GM21447 (cell line): ENCODE measurements around the gene NUP214.
A peak's percentile ranks its signal among the peaks of the same experiment; 100 is the strongest.

Source experiments
- ATAC-seq: cut with Tn5 transposase; IDR thresholded peaks from one replicate; pipeline ENCODE4 v1.9.1; 2021; ENCODE audit not compliant: unreplicated experiment

NUP214 gene

DNA sequence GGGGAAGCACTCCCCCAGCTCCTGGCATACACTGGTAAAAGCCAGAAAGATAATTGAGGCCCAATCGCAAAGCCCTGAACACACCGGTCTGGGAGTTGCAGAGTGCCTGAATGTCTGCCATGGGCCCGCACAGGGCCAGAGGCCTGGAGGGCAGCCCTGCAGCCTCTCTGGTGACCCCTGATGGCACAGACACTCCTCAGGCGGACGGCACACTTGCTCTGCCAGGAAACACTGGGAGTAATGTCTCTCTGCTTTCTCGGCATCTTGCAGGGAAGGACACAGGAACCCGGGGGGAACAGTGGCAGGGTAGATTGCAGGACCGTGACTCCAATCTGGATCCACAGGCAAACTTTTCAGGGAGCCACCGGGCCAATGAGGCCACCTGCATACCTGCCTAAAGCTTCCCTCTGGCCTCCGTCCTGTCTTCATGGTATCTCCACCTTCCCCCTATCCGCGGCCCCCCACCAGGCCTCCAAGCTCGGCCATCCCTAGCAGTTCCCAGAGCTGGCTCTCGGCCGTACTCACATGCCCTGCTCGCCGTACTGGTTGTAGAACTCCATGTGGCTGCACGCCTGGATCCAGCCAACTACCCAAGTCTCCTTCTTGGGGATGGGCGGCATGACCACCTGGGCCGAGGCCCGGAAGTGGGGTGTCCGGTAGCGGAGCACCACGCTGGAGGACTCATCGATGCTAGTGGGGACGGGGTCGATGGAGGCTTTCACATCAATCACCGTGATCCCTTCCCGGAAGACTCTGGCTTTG, 150.1 kb downstream of the NUP214 start:
- ATAC-seq = no peak

DNA sequence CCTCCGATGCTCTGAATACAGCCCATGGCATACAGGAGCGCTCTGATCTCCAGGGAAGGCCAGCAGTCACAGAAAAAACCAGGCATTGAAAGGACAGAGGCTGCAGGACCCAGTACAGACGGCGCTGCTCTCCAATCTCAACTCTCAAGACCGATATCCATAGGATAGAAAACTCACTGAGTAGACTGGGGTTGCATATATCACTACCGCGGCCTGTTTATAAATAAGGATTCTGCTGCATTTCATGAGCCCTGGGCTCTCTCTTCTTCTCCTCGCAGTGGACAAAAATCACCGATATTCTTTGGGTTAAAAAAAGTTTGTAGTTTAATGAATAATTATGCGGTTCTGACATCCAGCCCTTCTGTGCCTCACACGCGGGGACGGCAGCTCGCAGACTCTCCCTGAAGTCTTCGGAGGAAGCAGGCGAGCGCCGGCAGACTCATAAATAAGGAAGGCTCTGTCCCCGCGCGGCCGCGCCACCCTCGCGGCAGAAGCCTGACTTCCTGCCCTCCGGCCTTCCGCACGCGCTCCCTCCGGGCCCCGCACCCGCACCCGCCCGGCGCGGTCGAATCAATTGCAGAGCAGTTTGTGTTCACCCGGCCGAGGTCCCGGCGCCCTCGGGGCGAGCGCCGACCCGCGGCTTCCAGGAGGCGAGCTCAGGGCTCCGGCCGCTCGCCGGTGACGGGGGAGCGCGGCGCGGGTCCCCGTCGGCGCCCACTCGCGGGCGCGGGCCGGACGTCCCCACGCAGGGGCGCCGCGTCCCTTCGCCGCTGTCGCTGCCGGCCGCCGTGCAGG, 150.9 kb downstream of the NUP214 start, which contains the start of gene FAM78A:
Gene FAM78A, minus strand, starts transcription at position 417 of the 795 bp plus-strand sequence. Its CDS starts 331 bp downstream, at position 86.
- ATAC-seq = no peak

DNA sequence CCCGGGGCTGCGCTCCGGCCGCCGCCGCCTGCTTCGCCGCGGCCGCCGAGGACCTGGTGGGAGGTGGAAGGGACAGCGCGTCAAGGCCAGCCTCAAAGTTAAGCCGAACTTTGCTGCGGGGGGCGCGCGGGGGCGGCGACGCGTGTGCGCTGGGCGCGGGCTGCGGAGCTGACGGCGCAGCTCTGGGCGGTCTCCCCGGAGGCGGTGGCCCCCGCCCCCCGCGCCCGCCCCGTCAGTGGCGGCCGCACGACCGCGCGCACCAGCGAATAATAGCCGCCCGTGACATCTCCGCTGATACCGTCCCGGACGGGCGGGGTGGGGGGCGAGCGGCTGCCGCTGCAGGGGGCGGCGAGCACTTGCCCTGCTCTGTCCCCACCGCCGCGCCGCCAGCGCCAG, 151.5 kb downstream of the NUP214 start:
- no peak for ATAC-seq

DNA sequence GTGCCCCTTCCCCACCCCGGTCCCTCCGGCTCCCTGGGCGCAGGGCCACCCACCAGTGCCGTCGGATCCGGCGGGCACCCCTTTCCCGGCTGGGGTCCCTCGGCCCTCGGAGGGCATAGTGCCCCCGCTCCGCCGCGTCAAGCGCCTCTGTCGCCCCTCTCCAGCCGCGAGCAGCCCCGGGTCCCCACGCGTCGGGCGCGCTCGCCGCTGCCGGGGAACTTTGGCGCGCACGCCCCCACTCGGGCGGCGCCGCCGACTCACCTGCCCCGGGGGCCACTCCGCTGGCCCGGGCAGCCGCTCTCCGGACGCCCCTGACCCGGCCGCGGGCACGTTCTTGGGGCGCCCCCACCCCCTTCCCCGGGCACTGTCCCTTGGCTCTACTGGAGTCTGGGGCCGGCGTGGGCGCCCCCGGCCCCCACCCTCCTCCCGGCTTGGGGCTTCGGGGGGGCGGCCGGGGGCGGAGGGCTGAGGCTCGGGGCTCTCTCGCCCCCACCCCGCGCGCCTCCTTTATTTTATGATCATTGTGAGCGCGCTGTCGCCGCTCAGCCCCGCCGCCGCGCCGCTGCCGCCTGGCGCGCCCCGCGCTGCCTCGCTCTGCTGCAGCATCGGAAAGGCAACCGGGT, 152.0 kb downstream of the NUP214 start:
- ATAC-seq = no peak

DNA sequence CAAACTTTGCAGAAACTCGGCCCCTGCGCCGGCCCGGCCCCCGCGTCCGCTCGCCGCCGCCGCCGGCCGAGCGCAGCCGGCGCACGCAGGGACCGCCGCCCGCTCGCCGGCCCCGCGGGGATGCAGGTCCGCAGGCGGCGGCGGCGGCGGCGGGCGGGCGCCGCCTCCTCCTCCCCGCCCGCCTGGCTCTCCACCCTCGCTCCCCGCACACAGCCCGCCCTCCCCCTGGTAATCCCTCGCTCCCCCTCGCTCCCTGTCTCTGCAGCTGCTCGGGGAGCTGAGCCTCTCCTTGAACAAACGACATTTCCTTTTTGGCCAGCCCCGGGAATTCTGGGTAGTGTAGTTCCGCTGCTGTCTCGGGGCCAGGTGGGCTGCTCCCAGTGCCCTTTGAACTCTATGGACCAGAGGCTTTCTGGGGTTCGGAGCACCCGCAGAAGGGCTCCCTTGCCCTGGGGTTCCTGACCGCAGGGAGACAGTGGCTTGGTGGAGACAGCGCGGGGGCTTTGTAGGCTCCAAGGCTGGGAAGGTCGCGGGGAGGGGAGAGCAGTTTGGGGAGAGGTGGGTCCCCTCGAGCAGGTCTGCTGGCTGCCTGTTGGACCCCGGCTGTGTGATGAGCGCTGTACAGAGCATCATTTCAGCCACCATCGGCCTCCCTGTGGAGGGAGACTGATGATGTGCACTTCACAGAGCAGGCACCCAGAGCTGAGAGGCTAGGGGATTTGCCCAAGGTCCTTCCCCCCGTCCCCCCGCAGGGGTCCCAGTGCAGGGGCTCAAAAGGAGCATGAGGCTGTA, 152.7 kb downstream of the NUP214 start:
- peak; percentile 34 for ATAC-seq

DNA sequence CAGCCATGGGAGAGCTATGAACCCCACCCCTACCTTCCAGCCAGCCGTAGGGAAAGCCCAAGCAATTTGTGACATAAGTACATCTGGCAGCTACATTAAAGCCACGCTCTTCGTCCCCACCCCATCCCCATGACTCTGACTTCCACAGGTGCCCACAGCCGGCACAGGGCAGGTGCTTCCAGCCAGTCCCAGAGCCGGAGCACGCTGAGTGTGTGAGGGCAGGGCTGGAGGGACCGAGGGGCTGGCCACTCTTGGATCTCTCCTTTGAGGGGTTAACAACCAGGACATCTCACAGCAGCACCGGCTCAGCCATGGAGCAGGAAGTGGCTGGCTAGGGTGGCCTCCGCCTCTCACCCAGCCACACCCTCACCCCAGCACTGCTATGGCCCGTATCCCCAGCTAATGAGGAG, 153.3 kb downstream of the NUP214 start:
- no peak for ATAC-seq

DNA sequence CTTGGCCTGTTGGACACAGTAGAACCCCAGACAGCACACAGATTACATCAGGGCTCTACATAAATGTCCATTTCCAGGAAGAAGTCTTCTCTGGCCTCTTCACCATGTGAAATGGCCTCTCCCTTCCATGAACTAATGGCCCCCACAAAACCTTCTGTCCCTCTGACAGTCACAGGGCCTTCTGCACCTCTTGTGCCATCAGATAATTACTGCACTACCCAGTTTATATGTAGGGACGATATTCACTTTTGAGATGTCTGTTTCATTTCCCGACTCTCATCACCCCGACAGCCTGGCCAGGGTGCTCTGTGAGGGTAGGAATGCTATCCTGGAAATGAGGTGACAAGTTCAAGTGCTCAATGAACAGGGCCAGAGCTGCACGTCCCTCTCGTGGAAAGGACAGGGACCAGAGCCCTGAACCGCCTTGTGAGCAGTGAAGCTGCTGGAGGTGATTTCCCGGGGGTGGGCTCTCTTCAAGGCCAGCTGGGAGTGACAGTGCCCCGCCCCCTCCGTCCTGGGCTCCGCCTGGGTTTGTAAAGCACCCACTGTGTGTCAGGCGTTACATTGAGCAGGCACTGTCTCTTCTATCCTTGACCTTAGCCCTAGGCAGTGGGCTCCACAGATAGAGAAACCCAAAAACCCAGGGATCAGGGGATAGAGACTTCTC, 153.9 kb downstream of the NUP214 start:
- no peak for ATAC-seq

DNA sequence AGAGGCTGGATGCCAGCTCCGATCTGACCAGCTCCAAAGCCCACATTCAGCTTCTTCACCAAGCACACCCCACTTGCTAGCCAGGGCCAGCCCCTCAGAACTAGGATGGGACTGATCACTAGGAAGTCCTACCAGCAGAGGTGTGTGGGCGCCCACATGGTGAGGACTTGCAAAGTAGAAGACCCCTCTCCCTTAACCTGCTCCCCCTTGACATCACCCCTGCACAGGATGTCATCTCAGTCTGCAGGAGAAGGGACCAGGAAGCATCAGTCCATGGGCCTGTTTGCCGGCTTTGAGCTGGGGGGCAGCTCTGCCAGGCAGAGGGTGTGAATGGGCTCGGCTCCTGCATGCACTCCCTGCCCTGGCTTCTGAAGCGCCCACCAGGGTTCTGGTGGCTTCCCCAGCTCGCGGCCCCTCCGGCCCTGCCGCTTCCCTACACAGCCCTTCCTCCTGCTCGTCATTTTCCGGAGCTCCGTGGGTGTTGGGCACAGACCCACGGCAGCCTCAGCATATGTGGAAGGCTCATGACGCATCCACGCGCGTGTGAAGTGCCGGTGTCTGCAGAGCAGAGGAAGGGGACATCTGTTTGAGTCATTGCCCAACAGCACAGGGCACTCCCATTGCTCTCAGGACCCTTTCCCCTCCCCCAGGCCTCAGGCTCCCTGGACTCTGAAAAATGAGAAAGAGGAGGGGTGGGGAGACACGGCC, 154.6 kb downstream of the NUP214 start:
- no peak for ATAC-seq

DNA sequence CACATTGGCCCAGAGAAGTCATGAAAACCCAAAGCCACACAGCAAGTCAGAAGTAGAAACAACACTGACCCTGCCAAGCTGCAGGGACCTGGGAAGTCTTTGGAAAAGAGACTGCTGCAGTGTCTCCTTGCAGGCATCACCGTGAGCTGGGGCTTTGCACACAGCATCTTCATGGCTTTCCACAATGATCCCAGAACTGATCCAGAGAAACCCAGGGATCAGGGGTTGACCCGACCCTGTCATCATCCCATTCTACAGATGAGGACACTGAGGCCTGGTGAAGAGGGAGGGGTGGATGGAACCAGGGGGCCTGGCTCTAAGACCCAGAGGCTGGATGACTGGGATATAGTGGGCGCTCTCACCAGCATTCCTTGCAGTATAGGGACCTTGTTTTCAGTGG, 155.3 kb downstream of the NUP214 start:
- ATAC-seq = no peak

DNA sequence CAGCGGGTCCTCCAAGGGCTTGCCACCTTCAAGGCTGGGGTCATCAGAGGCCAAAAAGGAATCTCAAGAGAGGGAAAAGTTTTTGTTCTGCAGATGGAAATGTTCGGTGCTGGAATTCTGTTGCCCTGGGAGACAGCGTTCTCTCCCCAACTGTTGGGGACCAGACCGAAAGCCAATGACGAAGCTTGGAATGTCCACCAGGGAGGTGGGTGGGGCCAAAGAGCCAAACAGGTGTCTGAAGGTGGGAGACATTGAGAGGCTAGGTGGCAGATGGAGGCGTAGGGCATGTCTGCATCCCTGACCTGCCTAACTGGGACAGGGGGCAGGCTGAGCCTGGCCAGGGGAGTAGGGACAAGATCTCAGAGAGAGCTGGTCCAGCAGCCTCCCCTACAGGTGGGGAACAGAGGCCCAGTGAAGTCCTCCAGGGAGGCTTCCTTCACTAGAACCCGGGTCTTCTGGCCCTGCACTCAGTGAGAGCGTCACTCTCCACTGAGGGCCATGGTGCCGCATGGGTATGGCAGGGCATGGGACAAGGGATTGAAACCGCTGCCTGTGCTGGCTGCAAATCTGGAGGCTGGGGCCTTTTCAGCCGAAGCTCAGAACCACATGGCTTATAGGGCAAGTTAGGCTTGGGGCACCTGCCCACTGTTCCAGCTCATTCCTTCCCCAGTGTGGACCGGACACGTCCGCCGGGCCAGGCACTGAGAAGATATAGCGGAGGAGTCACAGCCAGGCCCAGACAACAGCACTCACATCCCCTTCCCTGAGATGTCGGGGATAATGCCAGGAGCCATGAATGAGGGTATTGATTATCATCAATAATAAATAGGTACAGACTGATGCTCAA, 156.0 kb downstream of the NUP214 start:
- no peak for ATAC-seq

DNA sequence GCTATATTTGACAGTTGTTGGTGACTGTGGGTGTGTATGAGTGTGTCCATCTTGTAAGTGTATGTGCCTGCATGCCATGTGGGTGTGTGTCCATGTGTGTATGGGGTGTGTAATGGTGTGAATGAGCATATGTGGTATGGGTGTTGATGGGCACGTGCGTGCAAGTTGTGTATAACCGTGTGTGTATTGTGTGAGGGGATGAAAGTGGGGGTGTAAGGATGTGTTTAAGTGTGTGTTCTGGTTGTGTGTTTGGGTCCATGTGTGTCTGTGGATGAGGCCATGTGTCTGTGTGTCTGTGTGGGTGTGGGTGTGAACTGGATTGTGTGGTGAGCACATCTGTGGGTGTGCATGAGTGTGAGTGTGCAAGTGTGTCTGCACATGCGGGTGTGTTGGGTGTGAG, 156.8 kb downstream of the NUP214 start:
- no peak for ATAC-seq

DNA sequence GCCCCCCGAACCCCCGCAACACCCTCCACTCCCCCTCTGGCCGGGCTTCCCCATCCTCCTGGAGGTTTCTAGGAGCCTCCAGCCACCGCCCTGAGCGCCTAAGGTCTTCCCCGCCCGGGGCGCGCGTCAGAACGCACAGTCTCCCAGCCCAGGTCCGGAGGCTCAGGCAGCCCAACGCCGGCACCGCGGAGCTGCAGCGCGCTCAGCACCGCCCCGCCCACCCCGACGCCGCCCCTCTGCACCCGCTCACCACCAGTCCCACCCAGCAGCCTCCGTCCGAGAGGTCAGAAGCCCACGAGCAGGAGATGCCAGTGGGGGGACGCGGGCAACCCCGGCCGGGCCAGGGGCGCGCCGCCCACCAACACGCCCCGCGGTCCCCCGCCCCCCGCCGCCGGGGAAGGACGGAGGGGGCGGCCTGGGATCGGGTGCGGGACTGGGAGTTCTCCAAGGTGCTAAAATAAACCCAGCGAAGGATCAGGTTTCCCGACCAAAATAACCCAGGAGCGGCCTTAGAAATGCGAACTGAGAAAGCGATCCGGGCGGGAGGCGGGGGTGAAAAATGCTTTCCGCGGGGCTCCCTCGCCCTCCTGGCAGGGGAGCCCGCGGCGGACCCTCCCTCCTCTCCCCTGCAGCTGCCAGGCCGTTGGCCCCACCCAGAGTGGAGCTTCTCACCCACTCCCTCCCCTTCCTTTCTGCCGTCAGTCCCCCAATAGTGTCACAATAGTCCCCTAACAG, 157.5 kb downstream of the NUP214 start:
- no peak for ATAC-seq
